IMR-90 (cell line): ENCODE data around the gene CLCF1.

Experiments used
- CHD1 ChIP-seq: IDR thresholded peaks from 2 replicates; pipeline ENCODE4 v1.6.1; 2012; ENCODE audit warnings: low read depth, low read length, improper control_type of control experiment
- CTCF ChIP-seq: conservative IDR thresholded peaks from 2 replicates; pipeline ENCODE4 v1.5.1; 2012; ENCODE audit warnings: mild to moderate bottlenecking, low read depth, low read length, improper control_type of control experiment
- ELK1 ChIP-seq: fragments of 150-350 bp; IDR thresholded peaks from 2 replicates; pipeline ENCODE4 v1.6.1; 2016; ENCODE audit warnings: low read depth, mild to moderate bottlenecking, low read length, moderate library complexity, borderline replicate concordance
- NFE2L2 ChIP-seq: fragments of 150-350 bp; IDR thresholded peaks from 2 replicates; pipeline ENCODE4 v1.6.1; 2016; ENCODE audit warnings: low read depth, mild to moderate bottlenecking, low read length
- POLR2A ChIP-seq: IDR thresholded peaks from 2 replicates; pipeline ENCODE4 v1.6.1; 2012; ENCODE audit warnings: mild to moderate bottlenecking, low read depth, low read length
- RFX5 ChIP-seq: IDR thresholded peaks from 2 replicates; pipeline ENCODE4 v1.8.0; 2012; ENCODE audit warnings: low read depth, mild to moderate bottlenecking, low read length, moderate library complexity

GRCh38 chr11:67381244-67381972, 8.0 kb upstream of the CLCF1 start:
- TF ChIP-seq POLR2A (no peak), ELK1 (no peak), CTCF (no peak), RFX5 (no peak), NFE2L2 (no peak), CHD1 (no peak)
